NB4 (cell line): ENCODE data around the gene ZCCHC3.
A peak's percentile ranks its signal among the peaks of the same experiment; 100 is the strongest.
"Not testable (repeated sequence)": the region's sequence is repeated elsewhere in the genome, so short reads cannot be mapped to it uniquely, and the experiment has no call there.

Experiments
- DNase-seq: peaks from one replicate; pipeline ENCODE4 v3.0.0; 2010; ENCODE audit warnings: low read depth
- H3K4me3 ChIP-seq: one replicate; pipeline ENCODE4 v1.5.1; 2011; ENCODE audit warnings: mild to moderate bottlenecking, low read depth, low read length, moderate library complexity
- MYC ChIP-seq: IDR thresholded peaks from 2 replicates; pipeline ENCODE4 v1.6.1; 2011; ENCODE audit warnings: low read depth, low read length
- POLR2A ChIP-seq: IDR thresholded peaks from 2 replicates; pipeline ENCODE4 v1.6.1; 2011; ENCODE audit warnings: mild to moderate bottlenecking; ENCODE audit not compliant: insufficient read length; ENCODE audit errors: extremely low read depth
- TF ChIP-seq, protein P1 (sequence below): IDR thresholded peaks from one replicate; pipeline ENCODE4 v1.5.1; 2012; ENCODE audit warnings: low read depth, low read length
- TF ChIP-seq, protein P2 (sequence below): IDR thresholded peaks from 2 replicates; pipeline ENCODE4 v1.6.1; 2011; ENCODE audit warnings: low read depth, low read length

The ZCCHC3 gene

DNA sequence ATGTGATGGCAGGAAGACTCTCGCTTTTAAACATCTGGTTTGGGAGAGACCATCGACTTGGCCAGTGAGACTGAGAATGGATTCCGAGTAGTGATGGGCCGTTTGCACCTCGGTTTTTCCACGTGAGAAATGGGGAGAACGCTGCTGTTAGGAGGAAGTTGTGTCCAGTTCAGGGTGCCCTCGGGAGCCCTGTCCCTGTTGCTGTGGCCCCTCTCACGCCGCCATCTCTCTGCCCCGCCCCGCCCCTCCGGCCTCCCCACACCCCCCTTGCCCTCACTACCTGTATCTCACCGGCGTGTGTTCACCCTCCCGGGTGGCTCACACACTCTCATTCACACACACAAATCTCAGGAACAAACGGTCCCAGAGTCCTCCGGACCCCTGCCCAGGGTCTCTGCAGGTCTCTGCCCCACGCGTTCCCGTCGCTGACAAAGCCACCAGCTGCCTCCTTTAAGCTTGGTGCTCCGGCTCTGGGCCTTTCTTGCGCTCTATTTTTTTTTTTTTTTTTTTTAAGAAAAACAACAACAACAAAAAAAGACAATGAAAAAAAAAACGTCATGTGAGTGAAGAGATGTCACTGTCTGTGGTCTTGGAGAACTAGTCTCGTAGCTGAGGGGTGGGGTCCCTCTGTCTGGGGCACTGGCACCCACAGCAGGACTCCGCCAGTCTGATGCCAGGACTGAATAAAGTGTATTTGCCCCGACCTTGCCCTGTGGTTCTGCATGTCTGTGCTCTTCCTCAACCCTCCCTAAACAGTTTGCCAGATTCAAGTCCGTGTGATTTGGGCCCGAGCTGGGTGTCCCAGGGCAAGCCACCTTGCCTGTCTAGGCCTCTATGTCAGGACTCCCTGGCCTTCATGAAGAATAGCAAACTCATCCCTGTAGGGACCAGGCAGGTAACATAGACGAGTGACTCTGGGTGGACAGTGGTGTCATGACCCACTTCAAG lies 30.9 kb downstream of the ZCCHC3 start:
- peak overlapping the region; percentile 76 for H3K4me3 ChIP-seq
- no peak for TF ChIP-seq MYC
- no peak for TF ChIP-seq POLR2A
- TF ChIP-seq, protein P1, sequence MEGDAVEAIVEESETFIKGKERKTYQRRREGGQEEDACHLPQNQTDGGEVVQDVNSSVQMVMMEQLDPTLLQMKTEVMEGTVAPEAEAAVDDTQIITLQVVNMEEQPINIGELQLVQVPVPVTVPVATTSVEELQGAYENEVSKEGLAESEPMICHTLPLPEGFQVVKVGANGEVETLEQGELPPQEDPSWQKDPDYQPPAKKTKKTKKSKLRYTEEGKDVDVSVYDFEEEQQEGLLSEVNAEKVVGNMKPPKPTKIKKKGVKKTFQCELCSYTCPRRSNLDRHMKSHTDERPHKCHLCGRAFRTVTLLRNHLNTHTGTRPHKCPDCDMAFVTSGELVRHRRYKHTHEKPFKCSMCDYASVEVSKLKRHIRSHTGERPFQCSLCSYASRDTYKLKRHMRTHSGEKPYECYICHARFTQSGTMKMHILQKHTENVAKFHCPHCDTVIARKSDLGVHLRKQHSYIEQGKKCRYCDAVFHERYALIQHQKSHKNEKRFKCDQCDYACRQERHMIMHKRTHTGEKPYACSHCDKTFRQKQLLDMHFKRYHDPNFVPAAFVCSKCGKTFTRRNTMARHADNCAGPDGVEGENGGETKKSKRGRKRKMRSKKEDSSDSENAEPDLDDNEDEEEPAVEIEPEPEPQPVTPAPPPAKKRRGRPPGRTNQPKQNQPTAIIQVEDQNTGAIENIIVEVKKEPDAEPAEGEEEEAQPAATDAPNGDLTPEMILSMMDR = no peak
- TF ChIP-seq, protein P2, sequence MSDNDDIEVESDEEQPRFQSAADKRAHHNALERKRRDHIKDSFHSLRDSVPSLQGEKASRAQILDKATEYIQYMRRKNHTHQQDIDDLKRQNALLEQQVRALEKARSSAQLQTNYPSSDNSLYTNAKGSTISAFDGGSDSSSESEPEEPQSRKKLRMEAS = no peak
- DNase-seq = peak; percentile 41

DNA sequence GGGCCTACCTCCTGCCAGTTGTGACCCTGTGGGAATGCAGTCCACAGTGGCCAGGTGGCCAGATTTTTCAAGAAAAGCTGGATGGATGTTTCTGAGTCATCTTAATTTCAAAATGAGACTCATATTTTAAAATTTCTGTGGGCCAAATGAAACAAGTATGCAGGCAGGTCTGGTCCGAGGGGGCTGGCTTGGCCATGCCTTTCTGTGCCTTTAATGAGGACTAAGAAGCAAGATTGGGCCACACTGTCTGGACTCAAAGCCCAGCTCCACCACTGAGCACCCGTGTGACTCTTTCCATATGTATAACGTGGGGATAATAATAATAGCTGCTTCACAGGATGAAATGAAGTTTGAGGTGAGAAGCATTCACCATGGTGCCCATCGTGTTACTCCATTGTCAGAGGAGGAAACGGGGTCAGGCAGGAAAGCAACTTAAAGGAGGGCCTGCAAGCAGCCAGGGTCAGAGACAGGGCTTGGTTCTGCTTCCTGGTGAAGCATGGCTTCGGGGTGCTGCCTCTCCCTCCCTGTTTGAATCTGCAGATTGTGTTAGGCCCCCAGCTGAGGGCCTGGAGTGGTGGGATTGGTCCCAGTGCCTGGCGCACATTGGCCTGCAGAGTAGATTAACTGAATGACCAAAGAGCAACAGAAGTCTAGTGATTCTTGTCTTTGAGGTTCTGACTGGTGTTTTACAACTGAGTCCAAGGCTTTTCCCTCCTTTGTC lies 31.8 kb downstream of the ZCCHC3 start:
- peak; percentile 31 for DNase-seq
- TF ChIP-seq POLR2A = no peak
- TF ChIP-seq, protein P2 = 0 out of 2 replicates have a peak, but pooled peaks have one; percentile 9
- TF ChIP-seq, protein P1 = no peak
- peak overlapping the region; percentile 76 for H3K4me3 ChIP-seq

DNA sequence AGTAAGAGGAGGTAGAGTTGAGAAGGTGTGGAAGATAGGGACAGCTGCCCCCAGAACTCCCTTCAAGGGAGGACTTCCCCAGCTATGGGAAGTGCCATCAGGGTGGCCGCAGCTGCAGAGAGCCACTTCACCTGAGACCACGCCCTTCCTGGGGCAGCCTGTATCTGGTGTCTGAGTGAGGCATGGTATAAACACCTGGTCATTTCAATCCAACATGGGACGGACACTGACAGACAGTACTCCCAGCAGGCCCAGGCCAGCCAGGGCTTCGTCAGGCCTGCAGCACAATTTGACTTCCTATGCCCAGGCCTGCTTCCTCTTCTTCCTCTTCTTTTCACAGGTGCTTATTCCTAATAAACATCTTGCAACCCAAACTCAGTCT lies 32.5 kb downstream of the ZCCHC3 start:
- TF ChIP-seq, protein P2 = no peak
- TF ChIP-seq, protein P1 = no peak
- no peak for TF ChIP-seq POLR2A
- TF ChIP-seq MYC = no peak
- no peak overlapping the region for H3K4me3 ChIP-seq
- no peak for DNase-seq

DNA sequence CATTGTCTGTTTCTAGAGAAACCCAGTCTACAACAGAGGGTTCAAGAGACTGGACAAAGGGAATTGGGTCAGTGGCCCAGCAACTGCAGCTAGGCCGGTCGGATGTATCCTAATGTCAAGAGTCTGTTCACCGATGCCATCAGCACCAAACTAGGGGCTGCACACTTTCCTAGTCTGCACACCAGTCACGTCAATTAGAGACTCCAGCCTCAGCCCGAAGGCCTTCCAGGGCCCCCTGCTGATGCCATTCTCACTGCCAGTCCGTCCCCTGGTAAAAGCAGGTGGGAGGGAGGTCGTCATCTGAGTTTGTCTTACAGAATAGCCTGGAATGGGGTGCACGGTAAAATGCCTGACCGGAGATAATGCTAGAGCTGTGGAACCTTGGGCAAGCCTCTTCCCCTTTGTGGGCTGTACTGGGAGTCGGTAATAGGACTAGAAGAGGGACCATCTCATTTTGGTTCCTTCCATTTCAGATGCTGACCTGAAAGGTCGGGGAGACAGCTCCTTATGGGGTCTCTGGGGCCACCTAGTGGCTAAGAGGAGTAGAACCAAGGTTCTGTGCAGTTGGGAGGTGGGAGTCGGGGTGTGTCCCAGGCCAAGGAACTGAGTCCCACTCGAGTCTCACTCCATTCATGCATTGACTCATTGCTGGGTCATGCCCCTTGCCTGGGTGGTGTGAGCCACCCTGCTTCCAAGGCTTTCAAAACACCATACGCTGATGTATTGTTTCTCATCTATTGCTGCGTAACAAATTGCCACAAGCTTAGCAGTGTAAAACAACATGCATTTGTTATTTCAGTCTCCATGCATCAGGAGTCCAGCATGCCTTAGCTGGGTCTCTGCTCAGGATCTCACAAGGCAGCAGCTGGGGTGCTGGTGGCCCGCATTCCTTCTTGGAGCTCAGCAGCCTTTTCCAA lies 33.1 kb downstream of the ZCCHC3 start:
- DNase-seq = peak; percentile 92
- no peak overlapping the region for H3K4me3 ChIP-seq
- TF ChIP-seq MYC = peak; percentile 71
- TF ChIP-seq POLR2A = no peak
- TF ChIP-seq, protein P1 = peak; percentile 92
- TF ChIP-seq, protein P2 = peak; percentile 53

GRCh38 chr20:334578-334977 lies 37.2 kb downstream of the ZCCHC3 start:
- TF ChIP-seq, protein P1 = no peak
- TF ChIP-seq MYC = no peak
- no peak for TF ChIP-seq POLR2A
- TF ChIP-seq, protein P2 = no peak
- no peak for DNase-seq
- H3K4me3 ChIP-seq = no peak overlapping the region

GRCh38 chr20:336040-336439 lies 38.7 kb downstream of the ZCCHC3 start:
- DNase-seq, H3K4me3 ChIP-seq: not testable (repeated sequence)
